ENCODE results near the gene KIF26B. TPM values are rescaled to one million over a fixed set of nuclear protein-coding genes. Genes with fewer than 3 reads are reported as not detected.

The KIF26B gene
- total RNA-seq, 1 experiment from 2014 or later, result 0.04 TPM

- Histone ChIP-seq H3K27me3 (ENCODE audit: low read length) (peaks cover 36% of the 10 kb centered on the region), H3K79me2 (ENCODE audit: low read length) (no peaks in the 10 kb centered on the region), H3K27ac (ENCODE audit: low read length) (no peak overlapping the region), H3K9ac (ENCODE audit: low read length) (no peak overlapping the region), H2AFZ (ENCODE audit: low read length) (no peak overlapping the region), H3K4me1 (ENCODE audit: insufficient read depth, low read length) (no peaks in the 10 kb centered on the region), H4K20me1 (ENCODE audit: low read length) (no peaks in the 10 kb centered on the region), H3K9me2 (replicated peaks; ENCODE audit: low read length) (no peaks in the 10 kb centered on the region), H3K4me3 (ENCODE audit: low read length) (no peak overlapping the region), H3K4me2 (ENCODE audit: low read length) (no peak overlapping the region), H3F3A (ENCODE audit: low read length, unreplicated experiment) (no peaks in the 10 kb centered on the region), H3K9me3 (ENCODE audit: low read length) (0 out of 2 replicates have a peak, but pooled peaks cover 3% of the 10 kb centered on the region), H3K36me3 (ENCODE audit: low read depth, low read length) (no peaks in the 10 kb centered on the region)
- POLR2A ChIA-PET (ENCODE audit: unreplicated experiment), result no interaction called here
- DNase-seq (no peak), ATAC-seq (no peak)
- CTCF ChIA-PET, result no interaction called here
- intact Hi-C loops (cut with micrococcal nuclease), result no loop called here
- TF ChIP-seq, protein P1, sequence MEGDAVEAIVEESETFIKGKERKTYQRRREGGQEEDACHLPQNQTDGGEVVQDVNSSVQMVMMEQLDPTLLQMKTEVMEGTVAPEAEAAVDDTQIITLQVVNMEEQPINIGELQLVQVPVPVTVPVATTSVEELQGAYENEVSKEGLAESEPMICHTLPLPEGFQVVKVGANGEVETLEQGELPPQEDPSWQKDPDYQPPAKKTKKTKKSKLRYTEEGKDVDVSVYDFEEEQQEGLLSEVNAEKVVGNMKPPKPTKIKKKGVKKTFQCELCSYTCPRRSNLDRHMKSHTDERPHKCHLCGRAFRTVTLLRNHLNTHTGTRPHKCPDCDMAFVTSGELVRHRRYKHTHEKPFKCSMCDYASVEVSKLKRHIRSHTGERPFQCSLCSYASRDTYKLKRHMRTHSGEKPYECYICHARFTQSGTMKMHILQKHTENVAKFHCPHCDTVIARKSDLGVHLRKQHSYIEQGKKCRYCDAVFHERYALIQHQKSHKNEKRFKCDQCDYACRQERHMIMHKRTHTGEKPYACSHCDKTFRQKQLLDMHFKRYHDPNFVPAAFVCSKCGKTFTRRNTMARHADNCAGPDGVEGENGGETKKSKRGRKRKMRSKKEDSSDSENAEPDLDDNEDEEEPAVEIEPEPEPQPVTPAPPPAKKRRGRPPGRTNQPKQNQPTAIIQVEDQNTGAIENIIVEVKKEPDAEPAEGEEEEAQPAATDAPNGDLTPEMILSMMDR (conservative IDR thresholded peaks at IDR 0.05; ENCODE audit: low read depth, low read length), result no peak
- TF ChIP-seq EZH2phosphoT487 (IDR thresholded peaks at IDR 0.05; ENCODE audit: borderline replicate concordance, low read length), result no peak
- TF ChIP-seq EZH2 (IDR thresholded peaks at IDR 0.05; ENCODE audit: low read length, unreplicated experiment), result no peak
- no TSS peak for BruUV-seq (replicated peaks)
Observed at GRCh38 chr1:245213066-245213831, 58.5 kb downstream of the KIF26B start.

- H3K27ac ChIP-seq (ENCODE audit: low read length), result no peak overlapping the region
- H3K9me2 ChIP-seq (replicated peaks; ENCODE audit: low read length), result no peaks in the 10 kb centered on the region
- intact Hi-C loops (cut with micrococcal nuclease), result no loop called here
- no peak for ATAC-seq
- BruUV-seq (replicated peaks), result no TSS peak
- no peak overlapping the region for H3K4me3 ChIP-seq (ENCODE audit: low read length)
- H3K4me2 ChIP-seq (ENCODE audit: low read length), result no peak overlapping the region
- peaks cover 54% of the 10 kb centered on the region for H3K27me3 ChIP-seq (ENCODE audit: low read length)
- H3K79me2 ChIP-seq (ENCODE audit: low read length), result no peaks in the 10 kb centered on the region
- no peaks in the 10 kb centered on the region for H3K36me3 ChIP-seq (ENCODE audit: low read depth, low read length)
- TF ChIP-seq EZH2 (IDR thresholded peaks at IDR 0.05; ENCODE audit: low read length, unreplicated experiment), result no peak
- TF ChIP-seq, protein P1 (conservative IDR thresholded peaks at IDR 0.05; ENCODE audit: low read depth, low read length), result no peak
- TF ChIP-seq EZH2phosphoT487 (IDR thresholded peaks at IDR 0.05; ENCODE audit: borderline replicate concordance, low read length), result no peak
- DNase-seq, result no peak
- no peak overlapping the region for H3K9ac ChIP-seq (ENCODE audit: low read length)
- no peaks in the 10 kb centered on the region for H3K9me3 ChIP-seq (ENCODE audit: low read length)
- ChIA-PET POLR2A (ENCODE audit: unreplicated experiment) (no interaction called here), CTCF (no interaction called here)
- no peaks in the 10 kb centered on the region for H3K4me1 ChIP-seq (ENCODE audit: insufficient read depth, low read length)
- no peaks in the 10 kb centered on the region for H3F3A ChIP-seq (ENCODE audit: low read length, unreplicated experiment)
- H4K20me1 ChIP-seq (ENCODE audit: low read length), result no peaks in the 10 kb centered on the region
- no peak overlapping the region for H2AFZ ChIP-seq (ENCODE audit: low read length)
Observed at GRCh38 chr1:245215071-245215470, 60.3 kb downstream of the KIF26B start.
